Epithelial cell of prostate (primary cell): ENCODE measurements around the gene LRRN2.
A peak's percentile ranks its signal among the peaks of the same experiment; 100 is the strongest.

Experiments used
- DNase-seq: peaks from one replicate; pipeline ENCODE4 v3.0.0-alpha.2; 2011; ENCODE audit warnings: low read depth, low spot score
- H3K27ac ChIP-seq: fragments of 450-650 bp; 2 replicates; pipeline ENCODE4 v1.5.1; 2017; ENCODE audit warnings: mild to moderate bottlenecking

Gene LRRN2

GRCh38 chr1:204670152-204670927 lies 15.2 kb downstream of the LRRN2 start:
- no peak overlapping the region for H3K27ac ChIP-seq
- DNase-seq, result no peak

DNA sequence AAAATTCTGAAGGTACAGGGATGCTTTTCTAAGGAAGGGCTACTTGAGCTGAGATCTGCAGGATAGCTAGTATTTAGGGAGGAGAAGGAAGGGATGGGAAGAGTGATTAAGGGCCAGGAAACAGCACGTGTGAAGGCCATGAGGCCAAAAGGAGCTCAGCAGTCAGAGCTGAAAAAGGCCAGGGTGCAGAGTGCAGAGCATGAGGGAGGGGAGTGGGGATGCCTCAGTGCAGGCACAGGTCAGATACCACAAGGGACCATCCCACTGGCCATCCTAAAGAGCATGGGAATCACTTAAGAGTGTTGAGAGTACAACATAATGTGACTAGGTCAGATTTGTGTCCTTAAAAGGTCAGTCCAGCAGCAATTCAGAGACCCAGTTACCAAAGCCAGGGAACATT lies 16.0 kb downstream of the LRRN2 start:
- no peak overlapping the region for H3K27ac ChIP-seq
- no peak for DNase-seq

DNA sequence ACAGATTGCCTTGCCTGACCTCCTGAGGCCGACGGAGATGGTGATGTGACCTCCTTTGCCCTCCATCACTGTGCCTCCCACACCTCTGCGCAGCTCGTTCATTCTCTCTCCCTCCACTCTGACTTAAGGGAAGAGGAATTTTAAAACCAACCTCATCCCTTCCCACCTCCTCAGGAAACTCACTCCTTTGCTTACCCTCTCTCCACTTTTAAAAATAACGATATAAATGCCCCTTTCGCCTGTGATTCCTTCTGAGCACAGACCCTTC lies 21.2 kb downstream of the LRRN2 start:
- no peak for DNase-seq
- no peak overlapping the region for H3K27ac ChIP-seq

- no peak overlapping the region for H3K27ac ChIP-seq
- DNase-seq, result no peak
These were observed 21.7 kb downstream of the LRRN2 start for GRCh38 chr1:204663644-204664383.

GRCh38 chr1:204662530-204662929 lies 23.0 kb downstream of the LRRN2 start:
- H3K27ac ChIP-seq, result no peak overlapping the region
- DNase-seq, result no peak

- no peak overlapping the region for H3K27ac ChIP-seq
- no peak for DNase-seq
These were observed 25.0 kb downstream of the LRRN2 start for GRCh38 chr1:204660509-204660908.

DNA sequence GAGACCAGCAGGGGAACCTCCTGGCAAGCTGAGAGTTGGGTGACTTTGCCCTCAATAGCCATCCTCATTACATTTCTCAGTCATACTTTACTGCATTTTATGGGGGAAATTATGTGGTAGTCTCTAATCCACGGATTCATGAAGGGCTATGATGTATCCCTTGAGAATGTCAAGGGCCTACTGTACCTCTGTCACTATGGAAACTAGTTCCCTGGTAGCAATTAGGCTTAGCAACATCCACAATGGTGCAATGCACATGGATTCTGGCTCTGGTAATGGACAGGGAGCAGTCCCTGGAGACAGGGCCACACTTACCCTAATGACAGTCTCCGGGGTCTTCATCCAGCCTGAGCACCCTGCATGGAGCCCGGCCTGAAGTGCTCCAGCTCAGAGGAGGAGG lies 26.5 kb downstream of the LRRN2 start:
- no peak for DNase-seq

DNA sequence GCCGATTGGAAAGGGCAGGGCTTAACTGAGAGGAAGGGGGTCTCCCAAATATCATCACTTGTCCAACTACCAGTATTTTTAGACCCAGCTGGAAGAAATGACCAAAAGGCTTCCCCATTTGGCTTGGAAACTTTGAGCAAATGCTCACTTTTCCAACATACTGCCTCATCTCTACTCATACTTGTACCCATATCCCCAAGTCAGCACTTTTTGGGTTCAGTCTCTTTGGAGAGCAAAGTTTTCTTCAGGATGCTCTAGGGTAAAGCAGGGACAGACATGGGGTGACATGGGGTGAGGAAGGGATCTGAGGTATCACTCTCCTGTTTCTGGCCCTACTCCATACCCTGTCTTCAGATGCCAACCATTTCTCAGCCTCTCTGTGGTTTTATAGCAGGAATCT lies 27.2 kb downstream of the LRRN2 start:
- no peak for DNase-seq
- no peak overlapping the region for H3K27ac ChIP-seq

More for the DNA sequence above, 26.5 kb downstream of the LRRN2 start:
- no peak overlapping the region for H3K27ac ChIP-seq

- DNase-seq, result no peak
- no peak overlapping the region for H3K27ac ChIP-seq
These were observed 31.8 kb downstream of the LRRN2 start for GRCh38 chr1:204653590-204654340.

DNA sequence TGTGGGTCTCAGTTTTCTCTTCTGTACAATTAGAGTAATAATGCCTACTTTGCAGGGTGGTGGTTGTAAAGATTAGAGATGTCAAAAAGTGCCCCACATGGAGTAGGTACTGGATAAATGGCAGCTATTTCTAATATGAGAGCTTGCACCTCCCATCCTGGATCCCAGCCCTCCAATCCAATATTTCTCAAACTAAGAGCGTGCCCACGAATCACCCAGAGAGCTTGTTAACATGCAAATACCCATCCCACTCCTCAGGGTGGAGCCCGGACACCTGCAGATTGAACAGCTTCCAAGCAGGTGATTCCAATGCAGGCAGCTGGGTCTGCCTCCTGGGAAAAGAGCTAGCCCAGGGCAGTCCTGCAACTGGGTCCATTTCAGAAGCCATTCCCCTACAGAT lies 33.0 kb downstream of the LRRN2 start:
- H3K27ac ChIP-seq, result no peak overlapping the region
- no peak for DNase-seq

- no peak overlapping the region for H3K27ac ChIP-seq
- no peak for DNase-seq
These were observed 33.6 kb downstream of the LRRN2 start for GRCh38 chr1:204651843-204652421.

DNA sequence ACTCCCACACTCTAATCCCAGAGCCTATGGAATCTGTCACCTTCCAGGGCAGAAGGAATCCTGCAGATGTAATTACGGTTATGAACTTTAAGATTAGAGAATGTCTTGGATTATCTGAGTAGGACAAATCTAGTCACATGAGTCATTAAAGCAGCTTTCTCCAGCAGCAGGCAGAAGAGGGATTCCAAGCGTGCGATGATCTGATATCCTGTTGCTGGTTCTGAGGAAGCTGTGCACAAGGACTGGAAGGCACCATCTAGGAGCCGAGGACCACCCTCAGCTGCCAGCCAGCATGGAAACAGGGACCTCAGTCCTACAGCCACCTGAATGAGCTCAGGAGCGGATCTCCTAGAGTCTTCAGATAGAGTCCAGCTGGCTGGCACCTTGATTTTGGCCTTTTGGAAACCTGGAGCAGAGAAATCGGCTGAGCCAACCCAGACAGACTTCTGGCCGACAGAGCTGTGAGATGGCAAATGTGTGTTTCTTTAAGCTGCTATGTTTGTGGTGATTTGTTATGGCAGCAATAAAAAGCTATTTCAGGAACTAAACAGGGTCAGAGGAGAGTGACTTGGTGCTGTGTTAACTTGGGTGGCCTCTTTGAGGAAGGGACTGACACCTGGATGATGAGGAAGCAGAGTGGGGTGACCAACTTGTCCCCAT lies 34.5 kb downstream of the LRRN2 start:
- DNase-seq, result no peak

DNA sequence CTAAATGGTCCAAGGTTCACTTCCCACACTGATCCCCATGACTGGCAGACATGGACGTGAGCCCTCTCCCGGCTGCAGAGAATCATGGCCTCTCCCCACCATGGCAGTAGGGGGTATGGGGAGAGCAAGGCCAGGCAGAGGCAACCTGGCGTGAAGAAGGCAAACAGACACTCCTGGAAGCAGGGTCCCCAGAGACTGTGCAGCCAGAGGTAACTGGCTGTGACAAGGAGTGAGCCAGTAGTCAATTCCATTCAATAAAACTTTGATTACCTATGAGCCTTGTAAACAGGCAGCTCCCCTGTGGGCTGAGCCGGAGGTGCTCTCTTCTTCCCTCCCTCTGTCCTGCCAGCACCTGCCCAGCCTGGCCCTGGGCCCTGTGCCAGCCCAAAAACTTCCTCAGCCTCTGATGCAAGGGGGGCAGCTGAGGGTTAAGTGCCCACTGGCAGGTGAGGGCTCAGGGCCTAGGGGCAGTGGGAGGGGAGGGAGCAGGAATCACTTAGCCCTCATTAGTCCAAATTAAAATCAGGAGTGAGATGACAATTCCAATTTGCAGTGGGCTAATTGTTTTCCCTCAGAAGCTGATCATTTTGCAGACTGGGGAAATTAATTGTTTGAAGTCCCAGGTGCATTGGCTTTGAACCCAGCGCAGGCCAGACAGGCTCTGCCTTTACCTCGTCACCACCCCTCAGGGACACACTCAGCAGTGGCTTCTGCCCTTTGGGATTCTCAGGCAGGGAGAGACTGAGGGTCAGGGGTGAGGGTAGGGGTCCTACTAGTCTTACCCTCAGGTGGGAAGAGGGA lies 35.6 kb downstream of the LRRN2 start:
- no peak overlapping the region for H3K27ac ChIP-seq
- no peak for DNase-seq

More for the DNA sequence above, 34.5 kb downstream of the LRRN2 start:
- no peak overlapping the region for H3K27ac ChIP-seq

DNA sequence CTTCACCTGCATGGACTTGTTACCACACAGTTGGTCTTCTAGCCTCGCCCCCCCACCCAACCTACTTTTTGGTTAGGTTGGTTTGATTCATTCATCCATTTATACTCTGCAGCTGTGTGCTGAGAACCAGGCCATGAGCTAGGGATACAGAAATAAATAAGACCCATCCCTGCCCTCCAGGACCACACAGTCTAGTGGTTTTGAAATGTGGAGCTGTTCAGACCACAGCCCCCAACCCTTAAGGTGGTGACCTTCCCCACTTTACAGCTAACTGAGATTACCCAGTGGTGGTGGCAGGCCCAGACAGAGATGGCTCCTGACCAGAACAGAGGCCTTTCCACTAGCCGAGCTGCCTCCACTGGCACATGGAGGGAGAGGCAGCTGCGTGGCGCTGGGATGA lies 37.0 kb downstream of the LRRN2 start:
- no peak overlapping the region for H3K27ac ChIP-seq
- DNase-seq, result no peak

GRCh38 chr1:204647805-204648153 lies 37.8 kb downstream of the LRRN2 start:
- no peak overlapping the region for H3K27ac ChIP-seq
- no peak for DNase-seq

- peak; percentile 14 for DNase-seq
- H3K27ac ChIP-seq, result no peak overlapping the region
These were observed 38.3 kb downstream of the LRRN2 start for GRCh38 chr1:204647114-204647804.

GRCh38 chr1:204645666-204646065 lies 39.9 kb downstream of the LRRN2 start:
- no peak overlapping the region for H3K27ac ChIP-seq
- DNase-seq, result no peak

DNA sequence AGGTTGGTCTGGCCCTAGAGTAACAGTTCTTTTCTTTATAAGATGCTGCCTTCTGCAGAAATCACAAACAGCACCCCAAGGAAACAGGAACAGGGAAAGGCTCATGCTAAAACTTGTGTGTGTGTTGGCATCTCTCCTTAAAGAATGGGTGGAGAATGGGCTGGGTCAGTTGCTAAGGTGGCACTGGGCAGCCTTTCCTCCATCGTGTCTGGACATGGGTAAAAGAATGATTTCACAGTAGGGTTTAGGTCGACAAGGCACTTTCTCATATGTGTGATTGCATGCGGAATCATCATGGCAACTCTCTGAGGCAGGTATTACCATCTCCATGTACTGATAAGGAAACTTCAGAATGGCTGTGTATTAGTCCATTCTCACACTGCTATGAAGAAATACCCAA lies 40.3 kb downstream of the LRRN2 start:
- no peak for DNase-seq
- H3K27ac ChIP-seq, result no peak overlapping the region

DNA sequence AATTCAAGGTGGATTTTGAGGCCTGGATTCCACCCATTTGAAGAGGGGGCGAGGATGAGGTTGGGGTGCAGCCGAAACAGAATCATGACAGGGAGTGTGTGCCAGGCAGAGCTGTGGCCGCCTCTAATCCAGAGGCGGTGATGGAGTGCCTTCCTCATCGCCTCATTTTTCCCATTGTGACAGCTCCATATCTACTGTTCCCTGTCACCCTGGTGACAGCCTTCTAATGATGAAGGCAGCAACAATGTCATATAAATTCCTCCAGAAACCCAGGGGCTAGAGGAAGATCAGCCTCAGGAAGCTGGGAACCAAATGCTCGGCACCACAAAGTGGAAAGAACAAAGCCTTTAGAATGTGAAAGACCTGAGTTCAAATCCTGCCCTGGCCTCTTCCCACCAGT lies 42.0 kb downstream of the LRRN2 start:
- no peak for DNase-seq

More for the DNA sequence above, 42.0 kb downstream of the LRRN2 start:
- no peak overlapping the region for H3K27ac ChIP-seq
